ENCODE data around the gene PYM1.
"Not testable (repeated sequence)": the region's sequence is repeated elsewhere in the genome, so short reads cannot be mapped to it uniquely, and the experiment has no call there.

The PYM1 gene

GRCh38 chr12:55915482-55915859, 12.2 kb downstream of the PYM1 start:
- no peak for DNase-seq (ENCODE audit: low read depth in 3 of 3)

DNA sequence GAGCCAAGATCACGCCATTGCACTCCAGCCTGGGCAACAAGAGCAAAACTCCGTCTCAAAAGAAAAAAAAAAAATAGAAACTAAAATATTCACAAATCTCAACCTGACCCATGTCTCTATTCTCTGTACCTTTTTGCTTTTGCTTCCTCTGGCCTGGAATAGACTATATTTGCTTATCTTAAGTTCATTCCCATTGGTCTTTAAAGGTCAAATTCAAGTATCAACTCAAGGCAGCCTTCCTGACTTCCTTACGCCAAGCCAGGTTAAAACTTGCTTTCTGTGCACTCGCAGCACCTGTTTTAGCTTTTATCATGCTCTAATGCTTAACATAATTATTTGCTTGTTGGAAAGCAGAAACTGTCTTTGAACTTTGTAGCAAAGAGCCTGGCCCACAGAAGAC, 14.8 kb downstream of the PYM1 start:
- DNase-seq (ENCODE audit: low read depth in 3 of 3) = no peak

- no peak for DNase-seq (ENCODE audit: low read depth in 3 of 3)
Measured at GRCh38 chr12:55909513-55909884, 18.2 kb downstream of the PYM1 start.

- DNase-seq (ENCODE audit: low read depth in 3 of 3) = no peak
Measured at GRCh38 chr12:55908726-55909512, 18.8 kb downstream of the PYM1 start.

DNA sequence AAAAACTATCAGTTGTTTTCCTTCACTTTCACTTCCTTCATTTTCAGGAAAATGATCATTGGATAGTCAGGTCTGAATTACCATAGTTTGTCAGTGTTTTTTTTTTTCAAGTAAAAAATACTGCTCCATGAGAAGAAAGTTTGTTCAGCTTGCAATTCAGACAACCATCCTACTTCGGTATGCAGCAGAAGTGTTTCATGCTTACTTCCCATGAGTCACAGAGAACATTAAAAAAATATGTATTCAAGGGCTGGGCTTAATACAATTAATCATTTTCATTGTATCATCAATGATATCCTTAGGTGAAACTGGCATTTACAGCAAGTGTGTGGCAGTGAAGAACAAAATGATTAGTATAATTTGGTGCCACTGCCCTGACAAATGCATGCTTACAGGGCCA, 21.6 kb downstream of the PYM1 start:
- DNase-seq (ENCODE audit: low read depth in 3 of 3) = no peak

DNA sequence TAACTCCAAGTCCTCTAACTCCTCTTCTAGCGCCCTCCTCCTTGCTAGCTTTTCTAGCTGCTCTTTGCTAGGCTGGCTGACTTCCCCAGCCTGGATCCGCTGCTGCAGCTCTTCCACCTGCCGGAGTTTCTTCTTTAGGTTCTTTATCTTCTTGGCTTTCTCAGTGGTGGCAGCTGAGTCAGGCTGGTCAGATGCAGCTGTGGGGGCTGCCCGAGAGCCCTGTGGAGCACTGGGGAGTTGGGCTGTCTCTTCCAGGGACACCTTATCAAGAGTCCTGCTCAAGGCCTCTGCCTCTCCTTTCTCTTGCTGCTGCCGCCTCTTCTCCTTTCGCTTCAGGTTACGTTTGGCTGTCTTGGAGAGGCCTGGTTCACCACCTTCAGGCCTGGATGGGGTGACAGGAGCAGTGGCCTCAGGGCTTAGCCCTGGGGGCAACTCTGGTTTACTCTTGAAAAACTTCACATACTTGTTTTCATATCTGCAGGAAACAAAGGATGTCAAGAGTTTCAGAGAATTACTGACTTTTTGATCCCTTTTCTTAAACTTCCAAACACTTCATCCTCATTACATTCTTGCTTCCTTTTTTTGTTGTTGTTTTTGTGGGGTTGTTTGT, 25.7 kb downstream of the PYM1 start:
- no peak for DNase-seq (ENCODE audit: low read depth in 3 of 3)

DNA sequence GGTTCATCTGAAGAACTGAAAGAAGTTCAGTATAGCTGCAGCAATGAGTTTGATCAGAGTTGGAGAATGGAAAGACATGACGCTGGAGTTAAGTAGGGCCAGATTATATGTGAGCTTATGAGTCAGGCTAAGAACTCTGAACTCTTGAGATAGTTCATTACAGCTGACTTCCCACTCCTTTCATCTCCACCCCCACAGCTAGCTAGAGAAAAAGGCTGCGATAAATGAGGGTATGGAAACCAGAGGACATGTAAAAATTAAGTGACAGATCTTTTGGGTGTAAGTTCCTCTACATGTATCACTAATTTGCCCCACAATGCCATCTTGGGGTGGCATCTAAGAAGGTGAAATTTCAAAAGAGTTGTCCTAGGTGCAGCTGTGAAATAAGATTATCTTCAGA, 28.6 kb downstream of the PYM1 start:
- peak in 2 of 3 experiments; percentile 3 to 15 for DNase-seq (ENCODE audit: low read depth in 3 of 3)

DNA sequence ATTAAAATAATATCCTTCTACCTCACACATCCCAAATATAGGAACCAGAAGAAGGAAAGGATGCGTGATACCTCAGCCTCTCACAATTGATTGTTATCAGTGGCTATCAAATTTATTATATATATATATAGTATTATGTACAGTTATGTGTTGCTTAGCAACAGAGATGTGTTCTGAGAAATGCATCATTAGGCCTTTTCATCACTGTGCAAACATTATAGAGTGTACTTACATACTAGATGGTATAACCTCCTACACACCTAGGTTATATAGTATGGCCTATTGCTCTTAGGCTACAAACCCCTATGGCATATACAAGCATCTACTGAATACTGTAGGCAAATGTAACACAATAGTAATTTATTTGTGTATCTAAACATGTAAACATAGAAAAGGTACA, 34.0 kb downstream of the PYM1 start:
- DNase-seq (ENCODE audit: low read depth in 3 of 3) = no peak

DNA sequence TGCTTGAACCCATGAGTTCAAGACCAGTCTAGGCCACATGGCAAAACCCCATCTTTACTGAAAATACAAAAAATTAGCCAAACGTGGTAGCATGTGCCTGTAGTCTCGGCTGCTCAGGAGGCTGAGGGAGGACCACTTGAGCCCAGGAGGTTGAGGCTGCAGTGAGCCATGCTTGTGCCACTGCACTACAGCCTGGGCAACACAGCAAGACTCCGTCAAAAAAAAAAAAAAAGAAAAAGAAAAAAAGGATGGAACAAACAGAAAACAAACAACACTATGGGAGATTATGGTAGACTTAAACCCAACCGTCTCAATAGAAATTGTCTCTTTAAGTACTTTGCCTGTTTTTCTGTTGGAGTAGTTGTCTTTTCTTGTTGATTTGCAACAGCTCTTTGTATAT, 36.4 kb downstream of the PYM1 start:
- no peak for DNase-seq (ENCODE audit: low read depth in 3 of 3)

DNA sequence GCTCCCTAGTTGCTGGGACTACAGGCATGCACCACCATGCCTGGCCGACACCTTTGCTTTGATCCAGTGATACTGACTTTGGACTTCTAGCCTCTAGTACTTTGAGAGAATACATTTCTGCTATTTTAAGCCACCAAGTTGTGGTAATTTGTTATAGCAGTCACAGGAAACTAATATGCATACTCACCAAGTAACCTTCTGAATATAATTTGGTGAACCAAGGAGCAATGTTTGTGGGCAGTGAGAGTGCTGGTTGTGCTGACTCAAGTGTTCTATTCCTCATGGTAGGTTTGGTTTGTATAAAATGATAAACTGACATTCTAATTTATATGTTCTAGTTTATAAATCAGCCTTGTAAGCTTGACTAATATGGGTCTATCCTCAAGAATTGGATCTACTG, 42.6 kb downstream of the PYM1 start:
- DNase-seq (ENCODE audit: low read depth in 3 of 3) = no peak

DNA sequence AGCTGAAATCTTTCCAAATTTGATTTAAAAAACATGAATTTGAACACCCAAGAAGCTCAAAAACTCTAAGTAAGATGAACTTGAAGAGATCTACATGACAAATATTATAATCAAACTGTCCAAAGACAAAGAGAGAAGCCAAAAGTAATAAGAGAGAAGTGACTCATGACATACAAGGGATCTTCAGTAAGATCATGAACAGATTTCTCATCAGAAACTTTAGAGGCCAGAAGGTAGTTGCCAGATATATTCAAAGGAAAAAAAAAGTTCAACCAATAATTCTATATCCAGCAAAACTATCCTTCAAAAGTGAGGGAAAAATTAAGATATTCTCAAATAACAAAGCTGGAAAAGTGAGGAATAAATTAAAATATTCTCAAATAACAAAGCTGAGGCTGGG, 49.9 kb downstream of the PYM1 start:
- DNase-seq (ENCODE audit: low read depth in 3 of 3) = no peak

DNA sequence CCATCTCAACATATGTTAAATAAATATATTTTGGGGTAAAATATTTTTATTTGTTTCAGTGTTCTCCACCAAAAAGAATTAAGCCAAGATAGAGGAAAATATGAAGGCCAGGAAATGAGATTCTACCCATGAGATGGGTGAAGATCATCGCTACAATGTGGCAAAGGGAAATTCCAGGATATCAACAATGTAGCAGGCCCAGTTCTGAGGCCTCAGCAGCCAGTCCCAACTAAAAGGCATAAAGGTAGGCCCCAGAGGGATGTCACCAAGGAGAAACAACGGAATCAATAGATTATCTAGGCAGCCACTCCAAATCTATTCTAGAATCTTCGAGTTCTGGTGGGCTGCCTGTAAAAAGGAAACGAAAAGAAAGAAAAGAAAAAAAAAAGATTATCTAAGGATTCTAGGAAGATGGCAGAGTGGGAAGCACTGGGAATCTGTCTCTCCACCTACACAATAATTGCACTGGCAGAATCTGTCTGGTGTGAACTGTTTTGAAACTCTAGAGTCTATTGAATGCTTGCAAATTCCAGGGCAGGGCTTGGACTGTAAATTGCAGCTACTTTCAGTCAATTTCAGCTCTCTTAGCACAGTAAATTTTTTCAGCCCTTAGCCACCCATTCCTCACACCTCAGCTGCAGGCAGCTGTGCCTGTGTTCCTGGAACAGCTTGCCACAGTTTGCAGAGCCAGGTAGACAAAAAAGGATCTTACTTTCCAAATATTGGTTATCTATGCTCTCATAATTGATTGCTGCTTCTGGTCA, 51.8 kb downstream of the PYM1 start:
- DNase-seq (ENCODE audit: low read depth in 3 of 3) = no peak

GRCh38 chr12:55874443-55874842, 53.3 kb downstream of the PYM1 start:
- DNase-seq (ENCODE audit: low read depth in 3 of 3) = no peak

DNA sequence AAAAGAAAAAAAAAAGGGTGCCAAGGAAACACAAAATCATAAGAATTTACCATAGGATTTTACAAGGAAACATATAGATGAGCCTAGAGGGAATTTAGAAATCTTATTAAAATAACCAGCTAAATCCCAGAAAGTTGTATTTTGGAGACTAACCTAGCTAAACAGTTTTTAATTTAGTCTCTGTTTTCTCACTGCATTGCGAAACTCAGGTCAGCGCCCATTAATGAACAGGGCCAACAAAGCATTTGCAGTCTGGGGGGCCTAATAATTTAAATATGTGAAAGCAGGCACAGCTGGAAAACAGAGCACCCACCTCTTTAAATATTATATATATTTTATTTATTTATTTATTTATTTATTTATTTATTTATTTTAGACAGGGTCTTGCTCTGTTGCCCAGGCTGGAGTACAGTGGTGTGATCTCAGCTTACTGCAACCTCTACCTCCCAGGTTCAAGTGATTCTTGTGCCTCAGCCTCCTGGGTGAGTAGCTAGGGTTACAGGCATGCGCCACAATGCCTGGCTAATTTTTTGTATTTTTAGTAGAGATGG, 61.2 kb downstream of the PYM1 start:
- DNase-seq (ENCODE audit: low read depth in 3 of 3) = not testable (repeated sequence)

DNA sequence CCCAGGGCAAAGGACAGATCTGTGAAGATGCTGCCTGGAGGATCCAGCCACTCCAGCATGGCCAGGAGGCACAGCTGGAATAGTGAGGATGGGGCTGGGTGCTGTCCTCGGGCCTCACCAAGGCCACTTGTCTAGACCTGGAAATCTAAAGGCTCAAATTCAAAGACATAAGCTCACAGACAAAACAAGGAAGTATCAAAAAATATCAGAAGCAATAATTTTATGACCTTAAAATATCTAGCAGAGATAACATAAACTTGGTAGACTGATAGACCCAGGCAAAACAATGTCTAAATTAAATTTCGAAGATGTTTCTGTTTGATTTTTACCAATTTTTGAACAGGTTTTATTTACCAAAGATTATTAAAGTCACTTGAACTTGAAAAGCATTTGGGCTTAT, 62.4 kb downstream of the PYM1 start:
- DNase-seq (ENCODE audit: low read depth in 3 of 3) = no peak

GRCh38 chr12:55862931-55863330, 64.8 kb downstream of the PYM1 start:
- not testable (repeated sequence) for DNase-seq (ENCODE audit: low read depth in 3 of 3)

GRCh38 chr12:55862286-55862685, 65.4 kb downstream of the PYM1 start:
- DNase-seq (ENCODE audit: low read depth in 3 of 3) = no peak

DNA sequence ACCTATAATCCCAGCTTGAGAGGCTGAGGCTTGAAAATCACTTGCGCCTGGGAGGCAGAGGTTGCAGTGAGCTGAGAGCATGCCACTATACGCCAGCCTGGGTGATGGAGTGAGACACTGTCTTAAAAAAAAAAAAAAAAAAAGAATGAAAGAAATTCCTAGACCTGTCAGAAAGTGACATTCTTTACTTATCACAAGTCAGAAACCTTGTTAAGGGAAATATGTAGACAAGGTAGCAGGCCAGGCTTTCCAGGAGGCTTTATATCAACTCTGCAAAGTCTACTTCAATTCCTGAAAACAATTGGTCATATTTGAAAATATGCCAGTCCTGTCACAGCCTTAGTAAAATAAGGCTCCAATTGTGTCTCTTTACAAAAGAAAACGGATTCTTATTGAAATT, 65.8 kb downstream of the PYM1 start:
- no peak for DNase-seq (ENCODE audit: low read depth in 3 of 3)

GRCh38 chr12:55861396-55861795, 66.3 kb downstream of the PYM1 start:
- DNase-seq (ENCODE audit: low read depth in 3 of 3) = no peak

GRCh38 chr12:55852740-55853139, 75.0 kb downstream of the PYM1 start:
- no peak for DNase-seq (ENCODE audit: low read depth in 3 of 3)

Measured in stimulated activated CD4-positive, alpha-beta T cell treated with anti-CD3 and anti-CD28 coated beads, TNF-alpha, amount 100 ng/mL, for 4 hours (primary cell).